K562 (cell line): ENCODE results near the gene IL9.

Experiments used
- CTCF ChIP-seq, 3 experiments: IDR thresholded peaks in 2 of 3; conservative IDR thresholded peaks in 1 of 3; 2 replicates each; pipeline ENCODE4 v1.5.1; 2011 to 2012; ENCODE audit warnings: low read length in 3 of 3, mild to moderate bottlenecking in 3 of 3, control low read depth in 2 of 3, improper control_type of control experiment in 1 of 3, inconsistent platforms in 1 of 3, low read depth in 1 of 3, mixed read lengths in 1 of 3, moderate library complexity in 1 of 3; ENCODE audit not compliant: insufficient read depth in 2 of 3
- PATZ1 ChIP-seq: fragments of 250-450 bp; sonication (Bioruptor Pico); IDR thresholded peaks from 2 replicates; pipeline ENCODE4 v1.5.0; 2020; ENCODE audit warnings: mild to moderate bottlenecking, borderline replicate concordance

- TF ChIP-seq CTCF (IDR thresholded peaks at IDR 0.05 in 2 of 3, conservative IDR thresholded peaks at IDR 0.05 in 1 of 3; ENCODE audit: insufficient read depth in 2 of 3, low read depth in 1 of 3, low read length in 3 of 3) (no peak), PATZ1 (CRISPR knock-in tag) (no peak)
Observed at GRCh38 chr5:135894789-135895188, 852 bp downstream of the IL9 start.
